ENCODE results near the gene MFRP.

The MFRP gene

GRCh38 chr11:119315131-119316015, 31.1 kb downstream of the MFRP start:
- H3K4me1 Mint-ChIP-seq (ENCODE audit: low read depth) = peaks cover 26% of the 10 kb centered on the region
- peak; percentile 68 for DNase-seq
- no peaks in the 10 kb centered on the region for H3K36me3 Mint-ChIP-seq (ENCODE audit: low read depth)
- H3K27me3 Mint-ChIP-seq = peaks cover 36% of the 10 kb centered on the region
- peak overlapping the region; percentile 14 for H3K27ac Mint-ChIP-seq
- peak overlapping the region; percentile 75 for H3K4me3 Mint-ChIP-seq
- H3K9me3 Mint-ChIP-seq = no peaks in the 10 kb centered on the region

DNA sequence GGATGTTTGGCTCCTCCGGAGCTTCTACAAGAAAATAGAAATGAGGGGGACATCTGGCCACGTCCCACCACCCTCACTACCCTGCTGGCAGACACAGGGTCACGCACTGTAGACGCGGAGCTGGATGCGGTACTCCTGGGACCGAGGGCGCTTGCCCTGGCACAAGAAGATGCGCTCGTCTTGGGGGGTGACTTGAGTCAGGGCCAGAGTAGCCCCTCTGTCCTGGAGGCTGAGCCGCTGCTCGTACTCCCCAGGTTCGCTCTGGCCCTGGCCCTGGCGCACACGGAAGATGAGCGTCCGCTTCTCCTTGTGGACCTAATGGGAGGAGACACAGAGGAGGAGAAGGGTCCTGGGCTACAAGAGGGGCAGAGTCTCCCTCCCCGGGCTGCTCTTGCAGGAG, 31.8 kb downstream of the MFRP start:
- Mint-ChIP-seq H3K4me1 (ENCODE audit: low read depth) (peaks cover 23% of the 10 kb centered on the region), H3K27ac (no peak overlapping the region), H3K27me3 (peaks cover 33% of the 10 kb centered on the region), H3K4me3 (peak overlapping the region; percentile 75), H3K9me3 (no peaks in the 10 kb centered on the region), H3K36me3 (ENCODE audit: low read depth) (no peaks in the 10 kb centered on the region)
- DNase-seq = no peak

DNA sequence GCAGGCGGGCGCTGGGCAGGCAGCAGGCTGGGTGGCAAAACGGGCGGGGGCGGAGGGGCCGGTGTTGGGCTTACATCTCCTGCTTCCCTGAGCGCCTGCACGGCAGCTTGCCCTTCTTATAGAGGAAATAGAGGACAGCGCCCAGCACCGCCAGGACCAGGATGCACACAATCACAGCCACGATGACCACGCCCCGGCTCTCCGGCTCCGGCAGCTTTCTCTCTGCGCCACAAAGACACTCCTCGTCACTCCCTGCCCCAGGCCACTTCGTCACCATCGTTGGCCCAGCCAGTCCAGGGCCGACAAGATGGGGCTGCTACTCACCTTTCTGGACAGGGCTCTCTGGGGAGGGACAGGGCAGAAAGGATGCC, 35.8 kb downstream of the MFRP start:
- DNase-seq = no peak
- H3K9me3 Mint-ChIP-seq = no peaks in the 10 kb centered on the region
- H3K27me3 Mint-ChIP-seq = peaks cover 5% of the 10 kb centered on the region
- H3K27ac Mint-ChIP-seq = no peak overlapping the region
- no peak overlapping the region for H3K4me3 Mint-ChIP-seq
- H3K4me1 Mint-ChIP-seq (ENCODE audit: low read depth) = peaks cover 29% of the 10 kb centered on the region
- H3K36me3 Mint-ChIP-seq (ENCODE audit: low read depth) = peaks cover 16% of the 10 kb centered on the region

- Mint-ChIP-seq H3K4me1 (ENCODE audit: low read depth) (peaks cover 29% of the 10 kb centered on the region), H3K9me3 (no peaks in the 10 kb centered on the region), H3K36me3 (ENCODE audit: low read depth) (peaks cover 20% of the 10 kb centered on the region), H3K27me3 (no peaks in the 10 kb centered on the region), H3K27ac (peak overlapping the region; percentile 28), H3K4me3 (no peak overlapping the region)
- no peak for DNase-seq
Observed at GRCh38 chr11:119309953-119310681, 36.4 kb downstream of the MFRP start.

GRCh38 chr11:119309411-119309810, 37.1 kb downstream of the MFRP start:
- Mint-ChIP-seq H3K36me3 (ENCODE audit: low read depth) (peaks cover 26% of the 10 kb centered on the region), H3K27ac (no peak overlapping the region), H3K4me3 (no peak overlapping the region)

GRCh38 chr11:119307974-119308373, 38.5 kb downstream of the MFRP start:
- no peaks in the 10 kb centered on the region for H3K9me3 Mint-ChIP-seq
- H3K36me3 Mint-ChIP-seq (ENCODE audit: low read depth) = peaks cover 41% of the 10 kb centered on the region
- no peak for DNase-seq
- no peaks in the 10 kb centered on the region for H3K27me3 Mint-ChIP-seq
- H3K4me1 Mint-ChIP-seq (ENCODE audit: low read depth) = peaks cover 32% of the 10 kb centered on the region
- no peak overlapping the region for H3K27ac Mint-ChIP-seq
- H3K4me3 Mint-ChIP-seq = no peak overlapping the region

More at GRCh38 chr11:119309411-119309810, 37.1 kb downstream of the MFRP start:
- H3K4me1 Mint-ChIP-seq (ENCODE audit: low read depth) = peaks cover 29% of the 10 kb centered on the region
- no peaks in the 10 kb centered on the region for H3K27me3 Mint-ChIP-seq
- no peak for DNase-seq
- no peaks in the 10 kb centered on the region for H3K9me3 Mint-ChIP-seq

GRCh38 chr11:119307219-119307618, 39.3 kb downstream of the MFRP start:
- H3K27ac Mint-ChIP-seq = peak overlapping the region; percentile 91
- DNase-seq = no peak
- no peaks in the 10 kb centered on the region for H3K9me3 Mint-ChIP-seq

DNA sequence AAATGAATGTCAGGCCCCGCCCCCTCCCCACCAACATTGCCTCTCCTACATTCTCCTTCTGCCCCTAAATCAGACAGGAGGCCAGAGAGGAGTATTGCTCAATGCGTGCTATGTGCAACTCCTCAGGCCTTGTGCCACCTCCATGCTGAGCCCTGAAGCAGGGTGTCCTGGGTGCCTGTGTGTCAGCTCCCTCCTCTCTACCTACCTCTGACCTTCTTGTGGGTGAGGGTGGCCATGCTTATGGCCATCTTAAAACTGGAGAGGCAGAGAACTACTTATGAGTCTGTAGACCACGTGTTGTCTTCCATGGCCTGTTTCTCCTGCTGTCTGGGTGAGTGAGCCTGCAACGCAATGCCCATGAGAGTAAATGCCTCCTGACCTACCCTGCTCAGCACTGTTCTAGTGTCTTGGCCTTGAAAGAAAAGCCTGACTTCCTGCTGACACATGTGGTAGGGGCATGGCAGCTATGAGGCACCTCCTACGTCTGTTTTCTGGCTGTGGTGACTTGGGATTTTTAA, 40.1 kb downstream of the MFRP start:
- peak overlapping the region; percentile 91 for H3K27ac Mint-ChIP-seq
- peak overlapping the region; percentile 35 for H3K4me3 Mint-ChIP-seq
- no peaks in the 10 kb centered on the region for H3K27me3 Mint-ChIP-seq
- DNase-seq = peak; percentile 58
- H3K36me3 Mint-ChIP-seq (ENCODE audit: low read depth) = peaks cover 56% of the 10 kb centered on the region
- H3K4me1 Mint-ChIP-seq (ENCODE audit: low read depth) = peaks cover 32% of the 10 kb centered on the region
- no peaks in the 10 kb centered on the region for H3K9me3 Mint-ChIP-seq

More at GRCh38 chr11:119307219-119307618, 39.3 kb downstream of the MFRP start:
- Mint-ChIP-seq H3K4me3 (no peak overlapping the region), H3K27me3 (no peaks in the 10 kb centered on the region), H3K4me1 (ENCODE audit: low read depth) (peaks cover 32% of the 10 kb centered on the region), H3K36me3 (ENCODE audit: low read depth) (peaks cover 48% of the 10 kb centered on the region)

DNA sequence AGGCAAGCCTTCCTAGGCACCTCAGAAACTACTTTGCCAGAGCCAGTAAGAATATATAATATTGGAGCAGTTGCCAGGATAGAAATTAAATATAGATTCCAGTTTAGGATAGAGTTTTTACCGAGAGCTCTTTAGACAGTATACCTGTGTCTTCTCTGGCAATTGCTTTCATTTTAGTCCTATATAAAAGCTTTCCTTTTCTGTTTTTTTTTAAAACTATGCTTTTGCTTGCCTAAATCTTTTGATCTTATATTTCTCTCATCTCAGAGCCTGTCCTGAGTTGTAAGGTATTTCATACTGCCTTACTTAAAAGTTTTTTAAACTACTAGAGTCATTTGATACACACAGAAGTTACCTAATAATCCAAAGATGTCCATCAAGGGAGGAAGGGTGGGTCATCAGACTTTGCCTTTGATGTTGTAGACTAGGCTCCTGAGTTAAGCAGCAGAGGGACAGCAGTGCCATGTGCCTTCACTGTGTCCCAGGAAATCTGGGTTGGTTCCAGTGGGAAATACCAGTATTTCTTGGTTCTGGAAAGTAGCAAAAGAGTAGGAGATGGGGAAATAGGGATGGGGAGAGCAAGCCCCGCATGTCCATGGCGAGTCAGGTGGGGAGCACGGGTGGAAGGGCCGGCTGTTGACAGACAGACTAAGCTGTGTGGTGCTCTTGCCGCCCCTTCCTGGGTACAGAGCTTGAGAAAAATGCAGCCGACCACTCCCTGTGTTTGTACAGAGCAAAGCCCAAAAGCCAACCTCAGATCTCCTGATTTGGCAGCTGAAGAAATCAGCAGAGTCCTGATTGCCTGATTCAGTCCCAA, 40.7 kb downstream of the MFRP start:
- Mint-ChIP-seq H3K4me1 (ENCODE audit: low read depth) (peaks cover 32% of the 10 kb centered on the region), H3K9me3 (no peaks in the 10 kb centered on the region), H3K36me3 (ENCODE audit: low read depth) (peaks cover 63% of the 10 kb centered on the region), H3K27ac (peak overlapping the region; percentile 91), H3K27me3 (no peaks in the 10 kb centered on the region), H3K4me3 (peak overlapping the region; percentile 35)
- DNase-seq = no peak

DNA sequence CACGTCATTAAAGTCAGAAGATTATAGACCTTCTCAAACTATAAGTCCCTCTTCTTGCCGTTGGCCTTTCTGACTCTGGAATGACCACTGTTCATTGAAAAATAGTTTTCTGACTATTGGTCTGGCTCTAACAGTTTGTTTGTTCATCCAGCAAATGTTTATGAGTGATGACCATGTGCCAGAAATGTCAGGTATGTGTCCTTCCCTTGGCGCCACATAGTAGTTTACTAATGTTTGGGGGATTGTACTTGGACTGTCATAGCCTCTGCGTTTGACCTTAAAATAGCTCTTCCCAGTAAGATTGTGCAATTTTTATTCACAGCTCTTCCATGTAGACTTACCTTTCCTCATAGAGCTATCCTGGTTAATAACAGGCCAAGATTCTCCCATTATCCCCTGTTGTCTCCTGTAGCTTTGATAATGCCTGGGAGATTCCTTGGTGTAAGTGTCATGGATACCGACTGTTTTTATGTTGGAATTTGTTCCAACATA, 43.2 kb downstream of the MFRP start:
- Mint-ChIP-seq H3K4me1 (ENCODE audit: low read depth) (peaks cover 32% of the 10 kb centered on the region), H3K27ac (no peak overlapping the region), H3K27me3 (no peaks in the 10 kb centered on the region), H3K36me3 (ENCODE audit: low read depth) (peaks cover 81% of the 10 kb centered on the region), H3K4me3 (no peak overlapping the region), H3K9me3 (no peaks in the 10 kb centered on the region)
- DNase-seq = no peak

GRCh38 chr11:119300198-119300964, 46.1 kb downstream of the MFRP start:
- Mint-ChIP-seq H3K27ac (no peak overlapping the region), H3K27me3 (no peaks in the 10 kb centered on the region), H3K4me1 (ENCODE audit: low read depth) (peaks cover 11% of the 10 kb centered on the region), H3K4me3 (no peak overlapping the region), H3K9me3 (no peaks in the 10 kb centered on the region), H3K36me3 (ENCODE audit: low read depth) (peaks cover 98% of the 10 kb centered on the region)
- DNase-seq = no peak

DNA sequence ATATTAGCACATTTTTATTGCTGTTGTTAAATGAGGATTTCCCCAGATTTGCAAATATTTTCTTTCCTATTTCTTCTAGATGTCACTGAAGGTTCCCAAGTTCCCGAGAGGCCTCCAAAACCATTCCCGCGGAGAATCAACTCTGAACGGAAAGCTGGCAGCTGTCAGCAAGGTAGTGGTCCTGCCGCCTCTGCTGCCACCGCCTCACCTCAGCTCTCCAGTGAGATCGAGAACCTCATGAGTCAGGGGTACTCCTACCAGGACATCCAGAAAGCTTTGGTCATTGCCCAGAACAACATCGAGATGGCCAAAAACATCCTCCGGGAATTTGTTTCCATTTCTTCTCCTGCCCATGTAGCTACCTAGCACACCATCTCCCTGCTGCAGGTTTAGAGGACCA, 47.1 kb downstream of the MFRP start:
- no peak overlapping the region for H3K27ac Mint-ChIP-seq
- no peak for DNase-seq
- H3K27me3 Mint-ChIP-seq = no peaks in the 10 kb centered on the region
- peaks cover 96% of the 10 kb centered on the region for H3K36me3 Mint-ChIP-seq (ENCODE audit: low read depth)
- H3K9me3 Mint-ChIP-seq = no peaks in the 10 kb centered on the region
- no peak overlapping the region for H3K4me3 Mint-ChIP-seq
- H3K4me1 Mint-ChIP-seq (ENCODE audit: low read depth) = peaks cover 3% of the 10 kb centered on the region

DNA sequence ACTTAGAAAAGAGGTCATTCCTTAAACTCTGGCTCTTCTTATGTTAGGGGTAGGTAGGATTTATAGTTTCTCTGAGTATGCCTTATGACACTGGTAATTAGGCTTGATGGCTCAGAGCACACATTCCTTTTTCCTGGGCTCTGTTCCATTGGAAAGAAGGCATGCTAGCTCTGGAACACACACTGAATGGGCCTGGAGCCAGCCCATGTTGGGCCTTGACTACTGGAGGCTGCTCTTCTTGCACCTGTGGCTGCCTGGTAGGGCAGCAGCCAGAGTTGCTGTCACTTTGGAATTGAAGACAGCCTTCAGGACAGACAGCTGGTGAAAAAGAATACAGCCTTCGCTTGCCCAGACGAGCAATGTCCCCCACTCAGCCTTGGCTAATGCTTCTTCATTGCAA, 47.8 kb downstream of the MFRP start:
- no peak for DNase-seq
- H3K9me3 Mint-ChIP-seq = no peaks in the 10 kb centered on the region
- no peaks in the 10 kb centered on the region for H3K4me1 Mint-ChIP-seq (ENCODE audit: low read depth)
- no peak overlapping the region for H3K27ac Mint-ChIP-seq
- H3K36me3 Mint-ChIP-seq (ENCODE audit: low read depth) = peaks cover 91% of the 10 kb centered on the region
- no peaks in the 10 kb centered on the region for H3K27me3 Mint-ChIP-seq
- no peak overlapping the region for H3K4me3 Mint-ChIP-seq

Measured in activated T-cell treated with anti-CD3 and anti-CD28 coated beads, Interleukin-2, amount 50 U/mL, for 24 hours (primary cell).